Gastrocnemius medialis (tissue), 4 donors: ENCODE measurements around the gene AHRR. TPM values are rescaled to one million over a fixed set of nuclear protein-coding genes. Genes with fewer than 3 reads are reported as not detected.
A peak's percentile ranks its signal among the peaks of the same experiment; 100 is the strongest.

Experiments
- ATAC-seq, 2 donors: fragments of 150-250 bp; one replicate each; pipeline ENCODE4 v1.9.1; 2016
- DNase-seq, 2 donors: peaks; one replicate each; pipeline ENCODE4 v3.0.0-alpha.2; 2019
- H3K27ac ChIP-seq, 4 donors: fragments of 200-600 bp; sonication (generic); 1 replicate in 1 of 4; 2 replicates in 3 of 4; pipeline ENCODE4 v1.5.1; 2016 to 2018; ENCODE audit warnings: mild to moderate bottlenecking in 2 of 4, moderate library complexity in 1 of 4
- H3K27me3 ChIP-seq, 3 donors: fragments of 200-600 bp; sonication (generic) in 2 of 3; 1 replicate in 1 of 3; 2 replicates in 2 of 3; pipeline versions ENCODE4 v1.5.1 to v1.6.0; 2016 to 2019; ENCODE audit warnings: mild to moderate bottlenecking in 1 of 3, moderate library complexity in 1 of 3
- H3K36me3 ChIP-seq, 2 donors: fragments of 200-600 bp; sonication (generic) in 1 of 2; one replicate each; pipeline ENCODE4 v1.5.1; 2017 to 2018
- H3K4me1 ChIP-seq, 2 donors: fragments of 200-600 bp; sonication (generic) in 1 of 2; one replicate each; pipeline ENCODE4 v1.5.1; 2016 to 2017; ENCODE audit warnings: mild to moderate bottlenecking in 2 of 2
- H3K4me3 ChIP-seq, 4 donors: fragments of 200-600 bp; sonication (generic) in 3 of 4; 1 replicate in 1 of 4; 2 replicates in 3 of 4; pipeline ENCODE4 v1.5.1; 2016 to 2019; ENCODE audit warnings: mild to moderate bottlenecking in 2 of 4
- H3K9me3 ChIP-seq, 3 donors: fragments of 200-600 bp; sonication (generic) in 2 of 3; 1 replicate in 1 of 3; 2 replicates in 2 of 3; pipeline ENCODE4 v1.5.1; 2016 to 2019
- CTCF ChIP-seq, 5 experiments: fragments of 450-650 bp in 3 of 5; fragments of 200-600 bp in 2 of 5; sonication (generic) in 2 of 5; IDR thresholded peaks in 4 of 5; conservative IDR thresholded peaks in 1 of 5; 1 replicate in 4 of 5; 2 replicates in 1 of 5; pipeline ENCODE4 v1.5.1; 2016 to 2019; ENCODE audit warnings: antibody characterized with exemption in 5 of 5, mild to moderate bottlenecking in 3 of 5, moderate library complexity in 3 of 5
- POLR2A ChIP-seq, 2 donors: fragments of 450-650 bp; IDR thresholded peaks; one replicate each; pipeline ENCODE4 v1.6.1; 2017; ENCODE audit warnings: antibody characterized with exemption in 2 of 2, mild to moderate bottlenecking in 2 of 2, moderate library complexity in 2 of 2
- in situ Hi-C, 4 donors: fragments of 200-750 bp; cut with MboI; loops; one replicate each; pipeline versions ENCODE4 v1.15.0 to v1.8.0; 2017; ENCODE audit warnings: low sequenced_read_pairs in 4 of 4
- intact Hi-C: fragments of 100-400 bp; cut with DNase I; formaldehyde crosslinking; loops from one replicate; pipeline ENCODE4 v1.15.1; 2023; ENCODE audit warnings: low total_unique reads
- total RNA-seq, 4 donors: library from RNA; depleted of rRNA; stranded (reverse); fragments of >200 nt; gene quantifications; one replicate each; pipeline versions ENCODE4 v1.1.0 to v1.2.3, GENCODE V29; 2016

AHRR gene
- total RNA-seq, 4 donors from 2014 or later, result 0.05 to 1.3 (median 0.18) TPM; not detected in 1

- intact Hi-C loops, result no loop called here
- no peaks in the 10 kb centered on the region for H3K4me1 ChIP-seq
- H3K4me3 ChIP-seq, result no peak overlapping the region
- H3K27me3 ChIP-seq, result no peaks in the 10 kb centered on the region
- ATAC-seq, result no peak
- no peaks in the 10 kb centered on the region for H3K36me3 ChIP-seq
- no peaks in the 10 kb centered on the region for H3K9me3 ChIP-seq
- TF ChIP-seq CTCF (IDR thresholded peaks at IDR 0.05 in 4 of 5, conservative IDR thresholded peaks at IDR 0.05 in 1 of 5) (no peak), POLR2A (IDR thresholded peaks at IDR 0.05) (no peak)
- no peak overlapping the region for H3K27ac ChIP-seq
- in situ Hi-C loops, result no loop called here
- no peak for DNase-seq
Measured at GRCh38 chr5:417301-418161, 96.0 kb downstream of the AHRR start.

- no peaks in the 10 kb centered on the region for H3K9me3 ChIP-seq
- DNase-seq, result peak in 1 of 2 donors; percentile 52
- in situ Hi-C loops, result no loop called here
- intact Hi-C loops, result no loop called here
- no peak overlapping the region for H3K27ac ChIP-seq
- H3K4me3 ChIP-seq, result no peak overlapping the region
- H3K4me1 ChIP-seq, result no peaks in the 10 kb centered on the region
- TF ChIP-seq POLR2A (IDR thresholded peaks at IDR 0.05) (no peak), CTCF (IDR thresholded peaks at IDR 0.05 in 4 of 5, conservative IDR thresholded peaks at IDR 0.05 in 1 of 5) (no peak)
- no peaks in the 10 kb centered on the region for H3K27me3 ChIP-seq
- H3K36me3 ChIP-seq, result no peaks in the 10 kb centered on the region
- ATAC-seq, result peak in 1 of 2 donors; percentile 56
Measured at GRCh38 chr5:418162-419121, 96.9 kb downstream of the AHRR start.

GRCh38 chr5:419970-420369 lies 98.5 kb downstream of the AHRR start:
- H3K36me3 ChIP-seq, result no peaks in the 10 kb centered on the region
- H3K9me3 ChIP-seq, result no peaks in the 10 kb centered on the region
- H3K4me1 ChIP-seq, result no peaks in the 10 kb centered on the region
- H3K27ac ChIP-seq, result no peak overlapping the region
- intact Hi-C loops, result no loop called here
- no peaks in the 10 kb centered on the region for H3K27me3 ChIP-seq
- TF ChIP-seq POLR2A (IDR thresholded peaks at IDR 0.05) (no peak), CTCF (IDR thresholded peaks at IDR 0.05 in 4 of 5, conservative IDR thresholded peaks at IDR 0.05 in 1 of 5) (no peak)
- in situ Hi-C loops, result no loop called here
- DNase-seq (no peak), ATAC-seq (no peak)
- H3K4me3 ChIP-seq, result no peak overlapping the region

- Histone ChIP-seq H3K27me3 (no peaks in the 10 kb centered on the region), H3K36me3 (no peaks in the 10 kb centered on the region), H3K4me1 (no peaks in the 10 kb centered on the region), H3K4me3 (no peak overlapping the region), H3K9me3 (no peaks in the 10 kb centered on the region), H3K27ac (no peak overlapping the region)
- TF ChIP-seq CTCF (IDR thresholded peaks at IDR 0.05 in 4 of 5, conservative IDR thresholded peaks at IDR 0.05 in 1 of 5) (no peak), POLR2A (IDR thresholded peaks at IDR 0.05) (no peak)
- in situ Hi-C loops, result no loop called here
- intact Hi-C loops, result no loop called here
- no peak for DNase-seq
- ATAC-seq, result no peak
Measured at GRCh38 chr5:420632-421286, 99.2 kb downstream of the AHRR start.
